Measurements from ENCODE around the gene TMCC3. TPM values are rescaled to one million over a fixed set of nuclear protein-coding genes. Genes with fewer than 3 reads are reported as not detected.

The TMCC3 gene
- total RNA-seq, 3 donors from 2014 or later (not counting 1 experiment from before 2014, with no cell fraction given) = 20.1 to 29.3 (median 21.6) TPM

DNA sequence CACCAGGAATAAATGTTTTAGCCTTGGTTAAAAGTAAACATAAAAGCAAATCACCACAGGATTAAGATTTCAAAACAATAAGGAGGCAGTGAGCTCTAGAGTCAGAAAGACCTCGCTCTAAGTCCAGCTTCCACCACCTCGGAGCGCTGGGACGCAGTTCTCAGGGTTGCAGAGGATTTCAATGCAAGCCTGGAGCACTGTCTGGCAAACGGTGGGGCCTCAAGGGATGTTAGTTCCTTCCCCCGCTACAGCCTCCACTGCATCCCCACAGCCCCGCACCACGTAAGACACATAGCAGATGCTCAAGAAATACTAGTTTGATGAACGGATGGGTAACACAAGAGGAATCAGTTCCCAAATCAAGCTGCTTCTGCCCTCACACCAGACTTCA is 39.3 kb upstream of the TMCC3 start:
- DNase-seq (no peak), ATAC-seq (no peak)
- Mint-ChIP-seq H3K36me3 (no peaks in the 10 kb centered on the region), H3K4me3 (no peak overlapping the region), H3K27ac (no peak overlapping the region), H3K9me3 (no peaks in the 10 kb centered on the region), H3K4me1 (peaks cover 7 to 18% of the 10 kb centered on the region in 2 donors), H3K27me3 (ENCODE audit: low read depth in 2 of 2) (no peaks in the 10 kb centered on the region)
- TF ChIP-seq CTCF (IDR thresholded peaks at IDR 0.05) = no peak
- Histone ChIP-seq H3K9me3 (ENCODE audit: control insufficient read depth, insufficient read depth, low read length) (no peaks in the 10 kb centered on the region), H3K4me3 (ENCODE audit: low read length) (no peak overlapping the region), H3K36me3 (ENCODE audit: control insufficient read depth, insufficient read depth, low read length) (no peaks in the 10 kb centered on the region), H3K27me3 (ENCODE audit: control insufficient read depth, insufficient read depth, low read length) (no peaks in the 10 kb centered on the region), H3K27ac (ENCODE audit: low read length) (no peak overlapping the region), H3K4me1 (ENCODE audit: control insufficient read depth, insufficient read depth, low read length) (no peaks in the 10 kb centered on the region)
- WGBS (ENCODE audit: insufficient coverage) = 90% methylated on average over 9 of the region's 9 CpGs
- intact Hi-C loops (cut with micrococcal nuclease) = no loop called here

GRCh38 chr12:94689002-94689645 is 38.8 kb upstream of the TMCC3 start:
- H3K27me3 ChIP-seq (ENCODE audit: control insufficient read depth, insufficient read depth, low read length) = no peaks in the 10 kb centered on the region
- intact Hi-C loops (cut with micrococcal nuclease) = no loop called here

GRCh38 chr12:94687891-94688290 is 37.5 kb upstream of the TMCC3 start:
- no peak overlapping the region for H3K4me3 Mint-ChIP-seq

More at GRCh38 chr12:94689002-94689645, 38.8 kb upstream of the TMCC3 start:
- Mint-ChIP-seq H3K4me1 (peaks cover 7 to 14% of the 10 kb centered on the region in 2 donors), H3K27me3 (ENCODE audit: low read depth in 2 of 2) (no peaks in the 10 kb centered on the region), H3K27ac (no peak overlapping the region), H3K36me3 (no peaks in the 10 kb centered on the region), H3K4me3 (no peak overlapping the region), H3K9me3 (no peaks in the 10 kb centered on the region)
- Histone ChIP-seq H3K4me3 (ENCODE audit: low read length) (no peak overlapping the region), H3K36me3 (ENCODE audit: control insufficient read depth, insufficient read depth, low read length) (no peaks in the 10 kb centered on the region), H3K9me3 (ENCODE audit: control insufficient read depth, insufficient read depth, low read length) (no peaks in the 10 kb centered on the region), H3K27ac (ENCODE audit: low read length) (no peak overlapping the region), H3K4me1 (ENCODE audit: control insufficient read depth, insufficient read depth, low read length) (no peaks in the 10 kb centered on the region)
- peak in 1 of 3 donors; percentile 17 for ATAC-seq
- DNase-seq = no peak
- WGBS (ENCODE audit: insufficient coverage) = 79% methylated on average over 6 of the region's 7 CpGs
- no peak for TF ChIP-seq CTCF (IDR thresholded peaks at IDR 0.05)

More at GRCh38 chr12:94687891-94688290, 37.5 kb upstream of the TMCC3 start:
- H3K4me1 ChIP-seq (ENCODE audit: control insufficient read depth, insufficient read depth, low read length) = peaks cover 2% of the 10 kb centered on the region
- Mint-ChIP-seq H3K36me3 (no peaks in the 10 kb centered on the region), H3K4me1 (peaks cover 12 to 14% of the 10 kb centered on the region in 2 donors), H3K27ac (no peak overlapping the region), H3K9me3 (no peaks in the 10 kb centered on the region), H3K27me3 (ENCODE audit: low read depth in 2 of 2) (no peaks in the 10 kb centered on the region)
- no peak for DNase-seq
- 95% methylated on average over 6 of the region's 6 CpGs for WGBS (ENCODE audit: insufficient coverage)
- intact Hi-C loops (cut with micrococcal nuclease) = no loop called here
- no peak overlapping the region for H3K27ac ChIP-seq (ENCODE audit: low read length)
- no peak overlapping the region for H3K4me3 ChIP-seq (ENCODE audit: low read length)
- no peaks in the 10 kb centered on the region for H3K27me3 ChIP-seq (ENCODE audit: control insufficient read depth, insufficient read depth, low read length)
- no peaks in the 10 kb centered on the region for H3K36me3 ChIP-seq (ENCODE audit: control insufficient read depth, insufficient read depth, low read length)
- H3K9me3 ChIP-seq (ENCODE audit: control insufficient read depth, insufficient read depth, low read length) = no peaks in the 10 kb centered on the region
- ATAC-seq = no peak
- no peak for TF ChIP-seq CTCF (IDR thresholded peaks at IDR 0.05)
